ENCODE measurements around the gene FAM193B.

FAM193B gene

GRCh38 chr5:177493795-177494345 lies 60.5 kb downstream of the FAM193B start:
- H3K4me3 ChIP-seq (ENCODE audit: low read depth, low read length) = no peak overlapping the region

GRCh38 chr5:177492841-177493240 lies 61.5 kb downstream of the FAM193B start:
- no peak overlapping the region for H3K4me3 ChIP-seq (ENCODE audit: low read depth, low read length)
- in situ Hi-C loops (cut with HindIII; ENCODE audit: low sequenced_read_pairs) = no loop called here
- TF ChIP-seq, protein P1, sequence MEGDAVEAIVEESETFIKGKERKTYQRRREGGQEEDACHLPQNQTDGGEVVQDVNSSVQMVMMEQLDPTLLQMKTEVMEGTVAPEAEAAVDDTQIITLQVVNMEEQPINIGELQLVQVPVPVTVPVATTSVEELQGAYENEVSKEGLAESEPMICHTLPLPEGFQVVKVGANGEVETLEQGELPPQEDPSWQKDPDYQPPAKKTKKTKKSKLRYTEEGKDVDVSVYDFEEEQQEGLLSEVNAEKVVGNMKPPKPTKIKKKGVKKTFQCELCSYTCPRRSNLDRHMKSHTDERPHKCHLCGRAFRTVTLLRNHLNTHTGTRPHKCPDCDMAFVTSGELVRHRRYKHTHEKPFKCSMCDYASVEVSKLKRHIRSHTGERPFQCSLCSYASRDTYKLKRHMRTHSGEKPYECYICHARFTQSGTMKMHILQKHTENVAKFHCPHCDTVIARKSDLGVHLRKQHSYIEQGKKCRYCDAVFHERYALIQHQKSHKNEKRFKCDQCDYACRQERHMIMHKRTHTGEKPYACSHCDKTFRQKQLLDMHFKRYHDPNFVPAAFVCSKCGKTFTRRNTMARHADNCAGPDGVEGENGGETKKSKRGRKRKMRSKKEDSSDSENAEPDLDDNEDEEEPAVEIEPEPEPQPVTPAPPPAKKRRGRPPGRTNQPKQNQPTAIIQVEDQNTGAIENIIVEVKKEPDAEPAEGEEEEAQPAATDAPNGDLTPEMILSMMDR (IDR thresholded peaks at IDR 0.05; ENCODE audit: low read depth, low read length) = no peak
- no peak for DNase-seq (ENCODE audit: low read depth, low spot score)

More at GRCh38 chr5:177493795-177494345, 60.5 kb downstream of the FAM193B start:
- in situ Hi-C loops (cut with HindIII; ENCODE audit: low sequenced_read_pairs) = no loop called here
- DNase-seq (ENCODE audit: low read depth, low spot score) = no peak
- TF ChIP-seq, protein P1 (IDR thresholded peaks at IDR 0.05; ENCODE audit: low read depth, low read length) = no peak

- H3K4me3 ChIP-seq (ENCODE audit: low read depth, low read length) = no peak overlapping the region
- TF ChIP-seq, protein P1 (IDR thresholded peaks at IDR 0.05; ENCODE audit: low read depth, low read length) = no peak
- in situ Hi-C loops (cut with HindIII; ENCODE audit: low sequenced_read_pairs) = no loop called here
- DNase-seq (ENCODE audit: low read depth, low spot score) = no peak
Observed at GRCh38 chr5:177491983-177492746, 62.2 kb downstream of the FAM193B start.

DNA sequence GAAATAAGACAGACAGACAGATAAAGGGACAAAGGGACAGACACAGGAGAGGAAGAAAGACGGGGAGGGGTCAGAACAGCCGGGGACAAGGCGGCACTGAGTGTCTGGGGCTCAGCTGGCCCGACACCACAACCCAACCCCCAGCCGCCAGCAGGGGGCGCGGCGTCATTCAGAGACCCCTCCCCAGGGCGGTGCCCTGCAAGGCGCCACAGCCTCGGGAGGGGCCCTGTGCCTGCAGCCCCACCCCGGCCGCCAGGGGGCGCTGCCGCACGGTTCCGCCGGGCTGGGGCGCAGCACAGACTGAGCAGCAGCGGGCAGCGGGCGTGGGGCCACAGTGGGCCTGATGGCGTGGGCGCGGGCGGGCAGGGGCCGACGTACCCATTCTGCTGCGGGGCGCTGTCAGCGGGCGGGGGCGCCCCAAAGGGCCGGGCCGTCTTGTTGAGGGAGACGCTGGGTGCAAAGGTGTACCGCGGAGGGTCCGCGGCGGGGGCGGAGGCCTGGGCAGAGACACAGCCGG lies 62.9 kb downstream of the FAM193B start:
- in situ Hi-C loops (cut with HindIII; ENCODE audit: low sequenced_read_pairs) = no loop called here
- H3K4me3 ChIP-seq (ENCODE audit: low read depth, low read length) = no peak overlapping the region
- TF ChIP-seq, protein P1 (IDR thresholded peaks at IDR 0.05; ENCODE audit: low read depth, low read length) = peak; percentile 67
- DNase-seq (ENCODE audit: low read depth, low spot score) = peak; percentile 56

- in situ Hi-C loops (cut with HindIII; ENCODE audit: low sequenced_read_pairs) = no loop called here
- no peak for DNase-seq (ENCODE audit: low read depth, low spot score)
- TF ChIP-seq, protein P1 (IDR thresholded peaks at IDR 0.05; ENCODE audit: low read depth, low read length) = no peak
- H3K4me3 ChIP-seq (ENCODE audit: low read depth, low read length) = no peak overlapping the region
Observed at GRCh38 chr5:177490992-177491391, 63.4 kb downstream of the FAM193B start.

DNA sequence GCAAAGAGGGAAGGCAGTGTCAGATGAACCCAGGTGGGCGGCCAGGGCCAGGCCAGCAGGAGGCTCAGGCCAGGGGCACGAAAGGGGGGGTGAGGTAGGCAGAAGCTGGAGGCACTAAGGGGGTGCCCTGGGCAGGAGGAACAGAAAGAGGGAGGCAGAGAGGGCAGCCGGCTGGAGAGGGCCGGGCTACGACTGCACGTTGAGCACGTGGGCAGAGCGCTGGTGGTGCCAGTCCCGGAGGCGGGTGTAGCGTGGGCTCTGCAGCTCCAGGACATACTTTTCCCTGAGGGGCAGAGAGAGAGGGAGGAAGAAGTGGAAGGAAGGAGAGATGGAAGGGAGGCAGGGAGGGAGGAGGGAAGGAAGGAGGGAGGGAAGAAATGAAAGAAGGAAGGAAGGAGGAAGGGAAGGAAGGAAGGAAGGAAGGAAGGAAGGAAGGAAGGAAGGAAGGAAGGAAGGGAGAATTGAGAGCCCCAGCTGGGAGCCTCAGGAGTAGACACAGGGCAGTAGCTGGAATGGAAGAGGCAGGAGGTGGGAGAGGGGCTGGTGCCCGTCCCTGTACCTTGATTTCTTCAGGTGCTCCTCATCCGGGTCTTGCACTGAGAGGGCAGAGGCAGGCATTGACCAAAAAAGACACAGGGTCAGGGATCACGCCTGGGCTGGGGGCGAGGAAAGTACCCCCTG lies 63.9 kb downstream of the FAM193B start:
- TF ChIP-seq, protein P1 (IDR thresholded peaks at IDR 0.05; ENCODE audit: low read depth, low read length) = no peak
- H3K4me3 ChIP-seq (ENCODE audit: low read depth, low read length) = no peak overlapping the region
- in situ Hi-C loops (cut with HindIII; ENCODE audit: low sequenced_read_pairs) = no loop called here
- DNase-seq (ENCODE audit: low read depth, low spot score) = no peak

Data from astrocyte of the spinal cord (primary cell).